Natural killer cell treated with Interleukin-12 subunit alpha and Interleukin-12 subunit beta and Interleukin-15 and Interleukin-18, amount 100 ng/mL, for 72 hours (primary cell): ENCODE results near the gene NKAPD1. TPM values are rescaled to one million over a fixed set of nuclear protein-coding genes. Genes with fewer than 3 reads are reported as not detected.
A peak's percentile ranks its signal among the peaks of the same experiment; 100 is the strongest.
"Not testable (repeated sequence)": the region's sequence is repeated elsewhere in the genome, so short reads cannot be mapped to it uniquely, and the experiment has no call there.

Experiments used
- ATAC-seq, 2 donors: fragments of 150-1000 bp; cut with Tn5 transposase in 1 of 2; sonication (Bioruptor Pico), chemical (Tn5 transposase) in 1 of 2; 2 replicates each; pipeline ENCODE4 v1.10.0; 2021
- DNase-seq: peaks from one replicate; pipeline ENCODE4 v3.0.0; 2022; ENCODE audit warnings: low spot score
- H3K27ac Mint-ChIP-seq, 2 donors: 1 replicate in 1 of 2; 2 replicates in 1 of 2; pipeline ENCODE4 v1.8.0; 2022; ENCODE audit warnings: mixed read lengths in 2 of 2, mild to moderate bottlenecking in 1 of 2, moderate library complexity in 1 of 2
- H3K27me3 Mint-ChIP-seq, 2 donors: 1 replicate in 1 of 2; 2 replicates in 1 of 2; pipeline ENCODE4 v1.8.0; 2022; ENCODE audit warnings: mixed read lengths in 2 of 2
- H3K36me3 Mint-ChIP-seq: one replicate; pipeline ENCODE4 v1.8.0; 2022; ENCODE audit warnings: mixed read lengths
- H3K4me1 Mint-ChIP-seq, 2 donors: 1 replicate in 1 of 2; 2 replicates in 1 of 2; pipeline ENCODE4 v1.8.0; 2022; ENCODE audit warnings: low read depth in 2 of 2, mixed read lengths in 2 of 2, mild to moderate bottlenecking in 1 of 2
- H3K4me3 Mint-ChIP-seq: one replicate; pipeline ENCODE4 v1.8.0; 2022; ENCODE audit warnings: mixed read lengths
- H3K9me3 Mint-ChIP-seq: 2 replicates; pipeline ENCODE4 v1.8.0; 2022; ENCODE audit warnings: mixed read lengths
- total RNA-seq, 2 donors: library from RNA; stranded (reverse); gene quantifications; one replicate each; pipeline ENCODE4 v1.2.3, GENCODE V29; 2022

Gene NKAPD1
- total RNA-seq, 2 donors from 2014 or later, result 15.8 to 21.1 TPM

GRCh38 chr11:112049777-112050176 lies 24.3 kb upstream of the NKAPD1 start:
- no peak overlapping the region for H3K4me3 Mint-ChIP-seq
- H3K9me3 Mint-ChIP-seq, result no peaks in the 10 kb centered on the region
- no peak for DNase-seq
- peaks cover 3 to 7% of the 10 kb centered on the region in 2 donors for H3K4me1 Mint-ChIP-seq
- no peak overlapping the region for H3K27ac Mint-ChIP-seq
- ATAC-seq, result no peak
- H3K27me3 Mint-ChIP-seq, result no peaks in the 10 kb centered on the region
- peaks cover 43% of the 10 kb centered on the region for H3K36me3 Mint-ChIP-seq

GRCh38 chr11:112050721-112051120 lies 23.4 kb upstream of the NKAPD1 start:
- H3K4me1 Mint-ChIP-seq, result peaks cover 3 to 7% of the 10 kb centered on the region in 2 donors
- ATAC-seq, result no peak

GRCh38 chr11:112051768-112052167 lies 22.3 kb upstream of the NKAPD1 start:
- Mint-ChIP-seq H3K9me3 (no peaks in the 10 kb centered on the region), H3K27me3 (no peaks in the 10 kb centered on the region), H3K27ac (no peak overlapping the region), H3K4me1 (peaks cover 3 to 7% of the 10 kb centered on the region in 2 donors), H3K4me3 (no peak overlapping the region), H3K36me3 (peaks cover 34% of the 10 kb centered on the region)
- DNase-seq (no peak), ATAC-seq (no peak)

More at GRCh38 chr11:112050721-112051120, 23.4 kb upstream of the NKAPD1 start:
- Mint-ChIP-seq H3K27ac (no peak overlapping the region), H3K4me3 (no peak overlapping the region), H3K9me3 (no peaks in the 10 kb centered on the region), H3K27me3 (no peaks in the 10 kb centered on the region), H3K36me3 (peaks cover 43% of the 10 kb centered on the region)
- no peak for DNase-seq

- H3K4me3 Mint-ChIP-seq, result peak overlapping the region; percentile 54
Measured at GRCh38 chr11:112057170-112057569, 16.9 kb upstream of the NKAPD1 start.

GRCh38 chr11:112058103-112058502 lies 16.0 kb upstream of the NKAPD1 start:
- no peaks in the 10 kb centered on the region for H3K9me3 Mint-ChIP-seq
- H3K27me3 Mint-ChIP-seq, result no peaks in the 10 kb centered on the region
- no peak overlapping the region for H3K27ac Mint-ChIP-seq
- ATAC-seq, result no peak
- H3K4me3 Mint-ChIP-seq, result no peak overlapping the region
- peaks cover 8% of the 10 kb centered on the region for H3K36me3 Mint-ChIP-seq
- H3K4me1 Mint-ChIP-seq, result peaks cover 0 to 9% of the 10 kb centered on the region in 2 donors
- no peak for DNase-seq

More at GRCh38 chr11:112057170-112057569, 16.9 kb upstream of the NKAPD1 start:
- H3K9me3 Mint-ChIP-seq, result no peaks in the 10 kb centered on the region
- DNase-seq, result no peak
- peak in 1 of 2 donors; percentile 59 for ATAC-seq
- H3K36me3 Mint-ChIP-seq, result peaks cover 9% of the 10 kb centered on the region
- H3K4me1 Mint-ChIP-seq, result peaks cover 0 to 9% of the 10 kb centered on the region in 2 donors
- no peaks in the 10 kb centered on the region for H3K27me3 Mint-ChIP-seq
- H3K27ac Mint-ChIP-seq, result peak overlapping the region in 1 of 2 donors; percentile 60

- Mint-ChIP-seq H3K27ac (no peak overlapping the region), H3K36me3 (peaks cover 5% of the 10 kb centered on the region), H3K4me1 (no peaks in the 10 kb centered on the region), H3K9me3 (no peaks in the 10 kb centered on the region), H3K4me3 (no peak overlapping the region), H3K27me3 (peaks cover 0 to under 1% of the 10 kb centered on the region in 2 donors)
- DNase-seq, result no peak
- no peak for ATAC-seq
Measured at GRCh38 chr11:112062923-112063322, 11.2 kb upstream of the NKAPD1 start.

GRCh38 chr11:112082729-112083128 lies 8.6 kb downstream of the NKAPD1 start:
- ATAC-seq (peak in 1 of 2 donors; percentile 70), DNase-seq (no peak)
- peaks cover 45% of the 10 kb centered on the region for H3K36me3 Mint-ChIP-seq
- peaks cover 36 to 38% of the 10 kb centered on the region in 2 donors for H3K4me1 Mint-ChIP-seq
- no peaks in the 10 kb centered on the region for H3K27me3 Mint-ChIP-seq
- H3K9me3 Mint-ChIP-seq, result no peaks in the 10 kb centered on the region
- H3K27ac Mint-ChIP-seq, result peak overlapping the region; percentile 43 to 50
- peak overlapping the region; percentile 52 for H3K4me3 Mint-ChIP-seq

- ATAC-seq, result peak; percentile 62 to 64
Measured at GRCh38 chr11:112085822-112086421, 11.8 kb downstream of the NKAPD1 start.

GRCh38 chr11:112086422-112087191 lies 12.5 kb downstream of the NKAPD1 start, which contains the start of the genes SDHD and TIMM8B:
Gene SDHD (plus strand): TSS chr11:112086873. CDS start chr11:112086908, 35 bp downstream.
Gene TIMM8B (minus strand): TSS chr11:112086756. CDS start chr11:112086723, 33 bp downstream.
- DNase-seq (peak; percentile 96), ATAC-seq (peak; percentile 93 to 97)
- H3K27ac Mint-ChIP-seq, result peak within 1 kb of the TSS; percentile 94 to 96
- H3K36me3 Mint-ChIP-seq, result peaks cover 63% of the 10 kb centered on the region
- peaks cover 53 to 64% of the 10 kb centered on the region in 2 donors for H3K4me1 Mint-ChIP-seq
- no peaks in the 10 kb centered on the region for H3K27me3 Mint-ChIP-seq
- no peaks in the 10 kb centered on the region for H3K9me3 Mint-ChIP-seq
- H3K4me3 Mint-ChIP-seq, result peak within 1 kb of the TSS; percentile 100

More at GRCh38 chr11:112085822-112086421, 11.8 kb downstream of the NKAPD1 start:
- Mint-ChIP-seq H3K27me3 (no peaks in the 10 kb centered on the region), H3K27ac (peak overlapping the region; percentile 94 to 96), H3K36me3 (peaks cover 58% of the 10 kb centered on the region), H3K4me3 (peak overlapping the region; percentile 100), H3K9me3 (no peaks in the 10 kb centered on the region), H3K4me1 (peaks cover 53 to 59% of the 10 kb centered on the region in 2 donors)
- no peak for DNase-seq

- ATAC-seq (no peak), DNase-seq (no peak)
- Mint-ChIP-seq H3K4me3 (peak overlapping the region; percentile 100), H3K9me3 (no peaks in the 10 kb centered on the region), H3K27me3 (no peaks in the 10 kb centered on the region), H3K36me3 (peaks cover 64% of the 10 kb centered on the region), H3K4me1 (peaks cover 53 to 64% of the 10 kb centered on the region in 2 donors), H3K27ac (peak overlapping the region; percentile 94 to 96)
Measured at GRCh38 chr11:112087212-112087611, 13.1 kb downstream of the NKAPD1 start.

GRCh38 chr11:112095302-112095701 lies 21.2 kb downstream of the NKAPD1 start:
- not testable (repeated sequence) for H3K27ac Mint-ChIP-seq, ATAC-seq, H3K27me3 Mint-ChIP-seq, H3K9me3 Mint-ChIP-seq, H3K4me3 Mint-ChIP-seq, H3K4me1 Mint-ChIP-seq, DNase-seq
- H3K36me3 Mint-ChIP-seq, result peaks cover 22% of the 10 kb centered on the region

- no peak overlapping the region for H3K4me3 Mint-ChIP-seq
- no peak for DNase-seq
- no peaks in the 10 kb centered on the region for H3K27me3 Mint-ChIP-seq
- H3K36me3 Mint-ChIP-seq, result peaks cover 17% of the 10 kb centered on the region
- no peaks in the 10 kb centered on the region for H3K9me3 Mint-ChIP-seq
- H3K4me1 Mint-ChIP-seq, result peaks cover 3 to 4% of the 10 kb centered on the region in 2 donors
- ATAC-seq, result no peak
- no peak overlapping the region for H3K27ac Mint-ChIP-seq
Measured at GRCh38 chr11:112096194-112096593, 22.1 kb downstream of the NKAPD1 start.

GRCh38 chr11:112097734-112098528 lies 23.8 kb downstream of the NKAPD1 start:
- DNase-seq, result no peak
- H3K9me3 Mint-ChIP-seq, result no peaks in the 10 kb centered on the region
- peaks cover 0 to 3% of the 10 kb centered on the region in 2 donors for H3K4me1 Mint-ChIP-seq
- peaks cover 5% of the 10 kb centered on the region for H3K36me3 Mint-ChIP-seq
- ATAC-seq, result no peak
- no peak overlapping the region for H3K4me3 Mint-ChIP-seq
- H3K27me3 Mint-ChIP-seq, result no peaks in the 10 kb centered on the region
- no peak overlapping the region for H3K27ac Mint-ChIP-seq
